Activated CD4-positive, CD25-positive, alpha-beta regulatory T cell treated with anti-CD3 and anti-CD28 coated beads, Interleukin-2, amount 50 U/mL, for 72 hours (primary cell): ENCODE data around the gene RLN3.
A peak's percentile ranks its signal among the peaks of the same experiment; 100 is the strongest.

Experiments used
- DNase-seq: peaks from one replicate; pipeline ENCODE4 v3.0.0; 2021

Gene RLN3

DNA sequence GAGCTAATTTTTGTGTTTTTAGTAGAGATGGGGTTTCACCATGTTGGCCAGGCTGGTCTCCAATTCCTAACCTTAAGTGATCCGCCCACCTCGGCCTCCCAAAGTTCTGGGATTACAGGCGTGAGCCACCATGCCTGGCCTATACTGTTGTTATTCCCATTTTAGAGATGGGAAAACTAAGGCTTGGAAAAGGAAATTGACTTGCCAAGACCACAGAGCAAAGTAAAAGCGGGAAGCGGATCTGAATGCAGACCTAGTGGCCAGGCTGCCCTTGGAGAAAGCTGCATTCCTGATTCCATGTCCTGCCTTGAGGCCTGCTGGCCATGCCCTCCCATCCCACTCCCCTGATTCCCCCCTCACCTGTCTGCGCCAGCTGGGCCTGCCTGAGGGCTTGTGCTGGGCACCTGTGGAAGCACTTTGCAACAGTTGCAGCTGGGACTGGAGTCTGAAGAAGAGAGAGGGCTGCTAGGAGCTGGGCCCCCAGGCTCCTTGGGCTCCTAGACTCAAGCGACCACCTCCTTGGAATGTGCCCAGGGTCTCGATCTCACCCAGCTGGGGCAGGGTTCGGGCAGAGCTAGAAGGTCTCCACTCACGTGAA lies 28.2 kb downstream of the RLN3 start:
- no peak for DNase-seq

DNA sequence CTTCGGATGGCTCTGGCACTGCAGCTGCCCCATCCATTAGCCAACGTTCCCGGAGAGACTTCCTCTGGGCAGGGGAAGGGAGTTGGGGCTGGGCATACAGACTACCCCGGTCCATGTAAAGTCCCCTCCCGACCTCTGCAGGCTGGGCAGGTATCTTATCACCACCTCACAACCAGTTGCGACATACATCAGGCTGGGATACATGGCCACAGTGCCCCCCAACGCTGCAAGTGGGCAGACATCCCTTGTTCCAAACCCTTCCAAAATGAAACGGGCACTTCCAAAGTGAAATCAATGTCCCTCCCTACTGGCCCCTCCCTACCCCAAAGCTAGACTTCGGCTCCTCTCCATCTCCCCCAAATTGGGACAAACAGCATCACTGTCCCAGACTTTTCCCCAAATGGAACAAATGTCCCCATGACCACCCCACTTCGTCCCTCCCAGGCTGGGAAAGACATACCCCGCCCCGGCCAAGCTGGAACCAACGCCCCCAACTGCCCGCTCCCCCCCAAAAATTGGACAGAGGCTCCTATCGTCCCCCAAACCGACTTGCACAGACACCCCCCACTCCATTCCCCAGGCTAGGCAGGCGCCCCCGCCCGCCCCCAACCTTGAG lies 28.9 kb downstream of the RLN3 start:
- DNase-seq = no peak

DNA sequence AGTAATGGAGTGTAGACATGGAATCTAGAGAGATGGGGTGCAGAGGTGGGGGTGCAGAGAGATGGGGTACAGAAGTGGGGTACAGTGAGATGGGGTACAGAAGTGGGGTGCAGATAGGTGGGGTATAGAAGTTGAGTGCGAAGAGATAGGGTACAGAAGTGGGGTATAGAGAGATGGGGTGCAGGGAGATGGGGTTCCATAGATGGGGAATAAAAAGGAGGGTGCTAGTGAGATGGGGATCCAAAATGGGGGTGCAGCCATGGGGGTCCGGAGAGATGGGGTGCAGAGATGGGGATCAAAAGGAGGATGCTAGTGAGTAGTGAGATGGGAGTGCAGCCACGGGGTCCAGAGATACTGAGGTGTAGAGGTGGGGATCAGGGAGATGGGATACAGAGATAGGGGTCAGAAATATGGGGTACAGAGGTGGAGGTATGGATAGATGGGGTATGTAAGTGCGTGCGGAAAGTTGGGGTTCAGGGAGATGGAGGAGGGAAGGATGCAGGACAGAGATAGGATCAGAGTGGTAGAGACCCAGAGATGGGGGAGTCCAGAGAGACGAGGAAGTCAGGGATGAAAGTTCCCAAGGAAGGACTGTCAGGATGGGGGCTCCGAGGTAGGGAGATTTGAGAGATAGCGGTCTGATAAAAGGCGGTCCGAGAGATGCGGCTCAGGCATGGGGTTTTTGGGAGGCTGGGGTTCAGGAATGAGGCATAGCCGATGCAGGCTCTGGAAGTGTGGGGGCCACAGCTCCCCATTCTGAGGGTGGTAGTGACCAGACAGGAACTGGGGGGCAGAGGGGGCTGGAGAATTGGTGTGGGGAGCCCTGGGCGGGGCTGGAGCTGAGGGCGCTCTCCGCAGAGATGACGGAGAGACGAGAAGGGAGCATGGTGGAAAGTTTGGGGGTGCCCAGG lies 30.5 kb downstream of the RLN3 start:
- DNase-seq = no peak

DNA sequence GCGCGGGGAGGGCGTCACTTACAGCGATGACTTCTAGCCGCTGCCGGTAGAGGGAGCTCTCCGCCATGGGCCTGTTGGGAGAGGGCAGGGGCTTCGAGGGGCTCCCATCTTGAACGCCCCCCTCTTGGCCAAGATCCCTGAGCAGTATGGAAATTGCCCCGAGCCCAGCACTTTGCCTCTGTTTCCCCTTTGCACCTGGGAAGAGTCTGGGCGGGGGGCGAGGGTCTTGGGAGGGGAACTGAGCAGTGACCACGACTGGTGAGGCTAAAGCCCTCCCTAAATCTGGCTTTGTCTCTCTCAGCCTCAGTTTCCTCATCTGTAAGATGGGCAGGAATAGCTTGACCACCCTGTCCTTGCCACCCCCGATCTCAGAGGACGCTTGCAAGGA lies 31.1 kb downstream of the RLN3 start:
- DNase-seq = peak; percentile 48

DNA sequence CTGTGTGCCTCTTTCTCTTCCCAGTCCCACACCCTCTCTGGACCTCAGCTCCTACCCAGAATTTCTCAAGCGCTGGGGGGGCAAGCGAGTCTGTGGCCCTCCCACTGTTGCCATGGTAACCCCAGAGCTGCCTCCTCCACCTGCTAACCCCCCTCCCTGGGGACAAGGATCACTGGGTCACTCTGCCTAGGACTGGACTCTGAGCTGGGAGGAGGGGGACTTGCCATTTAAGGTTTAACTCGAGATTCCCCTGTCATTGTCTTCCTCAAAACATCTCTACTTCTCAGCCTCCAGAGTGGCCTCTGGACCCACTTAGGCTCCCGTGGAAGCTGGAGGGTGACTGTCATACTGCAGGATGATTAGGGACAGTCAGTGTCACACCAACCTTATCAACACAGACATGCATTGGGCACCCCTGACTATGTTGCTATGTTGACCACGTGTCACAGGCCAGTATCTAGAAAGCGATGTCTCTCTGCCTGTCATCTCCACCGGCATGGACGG lies 31.8 kb downstream of the RLN3 start:
- DNase-seq = no peak

DNA sequence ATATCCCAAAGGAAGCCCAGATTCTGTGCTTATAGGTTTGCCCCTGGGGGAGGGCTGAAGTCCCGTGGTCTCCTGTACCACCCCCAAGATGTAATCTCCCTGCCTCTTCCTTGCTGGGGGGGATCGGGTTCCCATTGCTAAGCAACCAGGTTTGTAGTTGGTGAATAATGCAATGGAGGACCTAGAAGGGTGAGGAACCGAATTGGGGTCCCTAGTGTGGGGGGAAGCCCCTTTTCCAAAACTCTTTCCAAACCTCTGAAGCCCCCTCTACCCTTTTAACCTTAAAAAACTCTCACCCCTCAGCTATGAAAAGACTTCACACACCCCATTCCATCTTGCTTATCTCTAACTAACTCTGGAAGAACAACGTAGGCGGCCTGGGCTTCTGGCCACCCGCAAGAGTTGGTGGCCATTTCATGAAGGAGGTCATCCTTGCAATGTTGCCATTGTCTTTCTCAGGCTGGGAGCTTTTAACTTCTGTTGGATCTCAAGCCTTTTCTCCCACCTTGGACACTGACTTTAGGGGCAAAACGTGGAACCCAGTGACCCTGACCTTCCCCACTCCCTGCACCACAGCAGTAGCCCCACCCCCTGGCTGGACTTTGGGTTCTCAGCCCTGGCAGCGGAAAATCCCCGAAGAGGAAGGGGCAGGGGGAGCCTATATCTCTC lies 33.3 kb downstream of the RLN3 start:
- no peak for DNase-seq

DNA sequence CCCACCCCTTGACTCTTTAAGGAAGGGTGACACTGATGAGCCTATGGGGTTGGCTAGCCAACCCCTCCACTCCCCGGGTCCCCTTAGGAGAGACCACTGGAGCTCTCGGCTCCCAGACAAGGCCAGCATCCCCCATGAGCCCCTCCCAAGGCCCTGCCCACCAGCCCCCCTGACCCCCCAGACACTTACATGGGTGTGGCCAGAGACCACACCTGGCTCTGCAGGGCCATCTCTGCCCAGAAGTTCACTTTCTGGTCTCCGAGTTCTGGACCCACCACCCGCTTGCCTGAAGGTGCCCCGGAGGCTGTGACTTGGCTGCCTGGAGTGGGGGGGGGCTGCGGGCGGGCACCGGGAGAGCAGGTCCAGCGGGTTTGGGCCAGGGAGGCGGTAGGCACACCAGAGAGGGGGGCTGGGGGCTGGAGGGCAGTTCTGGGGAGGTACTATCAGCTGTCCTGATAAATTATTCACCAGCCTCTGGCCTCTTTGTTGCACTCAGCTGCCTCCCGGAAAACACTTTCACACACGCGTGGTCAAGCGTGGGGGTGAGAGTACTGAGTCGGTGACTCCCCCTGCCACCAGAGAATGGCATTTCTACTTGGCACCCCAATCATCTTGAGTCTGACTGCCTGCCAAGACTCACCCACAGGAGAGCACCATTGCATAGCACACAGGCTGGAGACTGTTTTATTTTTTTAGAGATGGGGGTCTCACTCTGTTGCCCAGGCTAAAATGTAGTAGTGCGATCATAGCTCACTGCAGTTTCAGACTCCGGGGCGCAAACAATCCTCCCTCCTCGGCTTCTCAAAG lies 34.0 kb downstream of the RLN3 start, which contains the start of gene PALM3:
TSS of gene PALM3 (minus strand) at position 326 of the 807 bp plus-strand sequence. CDS start at position 230, 96 bp downstream.
- DNase-seq = no peak

DNA sequence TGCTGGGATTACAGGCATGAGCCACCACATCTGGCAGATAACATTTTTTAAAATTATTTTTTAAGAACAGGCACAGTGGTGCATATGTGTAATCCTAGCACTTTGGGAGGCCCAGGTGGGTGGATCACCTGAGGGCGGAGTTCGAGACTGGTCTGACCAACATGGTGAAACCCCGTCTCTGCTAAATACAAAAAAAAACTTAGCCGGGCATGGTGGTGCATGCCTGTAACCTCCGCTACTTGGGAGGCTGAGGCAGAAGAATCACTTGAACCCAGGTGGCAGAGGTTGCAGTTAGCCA lies 34.6 kb downstream of the RLN3 start:
- no peak for DNase-seq

DNA sequence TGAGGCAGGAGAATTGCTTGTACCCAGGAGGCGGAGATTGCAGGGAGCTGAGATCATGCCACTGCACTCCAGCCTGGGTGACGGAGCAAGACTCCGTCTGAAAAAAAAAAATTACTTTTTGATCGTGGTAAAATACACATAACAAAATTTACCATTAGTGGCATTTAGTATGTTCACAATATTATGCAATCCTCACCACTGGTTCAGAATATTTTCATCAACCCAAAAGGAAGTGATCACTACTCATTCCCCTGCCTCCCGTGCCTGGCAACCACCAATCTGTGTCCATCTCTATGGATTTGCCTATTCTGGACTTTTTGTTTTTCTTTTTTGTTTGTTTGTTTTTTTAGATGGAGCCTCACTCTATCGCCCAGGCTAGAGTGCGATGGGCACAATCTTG lies 35.2 kb downstream of the RLN3 start:
- no peak for DNase-seq

DNA sequence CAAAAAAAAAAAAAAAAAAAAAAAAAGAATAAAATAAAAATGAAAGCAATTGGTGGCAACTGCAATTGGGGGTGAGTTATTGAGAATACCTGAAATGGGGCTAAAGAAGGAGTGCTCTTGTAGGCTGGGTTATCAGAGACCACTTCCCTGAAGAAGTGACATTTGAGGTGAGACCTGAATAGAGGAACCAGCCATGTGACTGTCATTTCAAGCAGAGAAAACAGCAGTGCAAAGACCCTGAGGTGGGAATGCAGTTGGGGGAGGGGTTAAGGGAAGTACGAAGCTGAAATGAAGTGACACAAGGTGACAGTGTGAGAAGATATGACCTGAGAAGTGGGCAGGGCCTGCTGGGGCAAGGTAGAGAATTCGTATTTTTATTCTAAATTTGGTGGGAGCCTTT lies 38.2 kb downstream of the RLN3 start:
- no peak for DNase-seq

DNA sequence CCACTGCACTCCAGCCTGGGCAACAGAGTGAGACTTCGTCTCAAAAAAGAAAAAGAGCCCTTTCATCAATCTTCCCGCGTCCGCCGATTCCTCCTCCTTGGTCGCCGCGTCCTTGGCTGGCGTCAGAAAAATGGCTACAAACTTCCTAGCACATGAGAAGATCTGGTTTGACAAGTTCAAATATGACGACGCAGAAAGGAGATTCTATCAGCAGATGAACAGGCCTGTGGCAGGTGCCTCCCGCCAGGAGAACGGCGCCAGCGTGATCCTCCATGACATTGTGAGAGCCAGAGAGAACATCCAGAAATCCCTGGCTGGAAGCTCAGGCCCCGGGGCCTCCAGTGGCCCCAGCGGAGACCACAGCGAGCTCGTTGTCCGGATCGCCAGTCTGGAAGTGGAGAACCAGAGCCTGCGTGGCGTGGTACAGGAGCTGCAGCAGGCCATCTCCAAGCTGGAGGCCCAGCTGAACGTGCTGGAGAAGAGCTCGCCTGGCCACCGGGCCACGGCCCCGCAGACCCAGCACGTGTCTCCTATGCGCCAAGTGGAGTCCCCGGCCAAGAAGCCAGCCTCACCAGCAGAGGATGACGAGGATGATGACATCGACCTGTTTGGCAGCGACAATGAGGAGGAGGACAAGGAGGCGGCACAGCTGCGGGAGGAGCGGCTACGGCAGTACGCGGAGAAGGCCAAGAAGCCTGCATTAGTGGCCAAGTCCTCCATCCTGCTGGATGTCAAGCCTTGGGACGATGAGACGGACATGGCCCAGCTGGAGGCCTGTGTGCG lies 42.5 kb downstream of the RLN3 start:
- no peak for DNase-seq

DNA sequence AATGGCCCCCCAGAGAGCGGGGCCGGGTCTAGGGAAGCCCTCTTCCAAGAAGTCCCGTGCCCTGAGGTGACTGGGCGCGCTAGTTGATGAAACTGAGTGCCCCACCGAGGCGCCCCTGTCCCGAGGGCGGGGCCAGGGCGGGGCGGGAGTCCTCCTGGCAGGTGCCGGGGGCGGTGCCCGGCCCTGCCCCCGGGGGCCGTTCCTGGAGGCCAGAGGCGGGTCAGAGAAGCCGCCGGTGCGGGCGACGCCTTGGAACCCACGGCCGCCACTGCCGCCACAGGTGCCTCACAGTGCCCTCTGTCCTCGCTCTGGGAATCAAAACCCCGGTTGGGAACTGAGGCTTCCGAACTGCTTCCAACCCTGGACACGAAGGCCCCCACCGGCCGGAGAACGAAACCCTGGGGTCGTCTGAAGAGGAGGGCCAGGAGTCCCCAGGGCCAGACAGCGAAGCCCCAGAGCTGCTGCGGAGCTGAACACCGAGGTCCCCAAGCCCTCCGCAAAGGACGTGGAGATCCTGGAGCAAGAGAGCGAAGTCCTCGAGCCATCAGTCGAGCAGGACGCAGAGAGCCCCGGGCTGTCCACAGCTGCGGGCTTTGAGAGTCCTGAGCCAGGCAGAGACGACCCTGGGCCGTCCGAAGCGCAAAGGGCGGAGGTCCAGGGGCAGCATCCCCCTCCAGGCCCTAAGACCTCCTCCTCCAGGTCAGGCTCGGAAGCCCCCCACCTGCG lies 44.8 kb downstream of the RLN3 start, which contains the start of gene MISP3:
TSS of gene MISP3 (plus strand) at position 252 of the 726 bp plus-strand sequence. CDS start 524 bp downstream, outside the sequence.
- no peak for DNase-seq

DNA sequence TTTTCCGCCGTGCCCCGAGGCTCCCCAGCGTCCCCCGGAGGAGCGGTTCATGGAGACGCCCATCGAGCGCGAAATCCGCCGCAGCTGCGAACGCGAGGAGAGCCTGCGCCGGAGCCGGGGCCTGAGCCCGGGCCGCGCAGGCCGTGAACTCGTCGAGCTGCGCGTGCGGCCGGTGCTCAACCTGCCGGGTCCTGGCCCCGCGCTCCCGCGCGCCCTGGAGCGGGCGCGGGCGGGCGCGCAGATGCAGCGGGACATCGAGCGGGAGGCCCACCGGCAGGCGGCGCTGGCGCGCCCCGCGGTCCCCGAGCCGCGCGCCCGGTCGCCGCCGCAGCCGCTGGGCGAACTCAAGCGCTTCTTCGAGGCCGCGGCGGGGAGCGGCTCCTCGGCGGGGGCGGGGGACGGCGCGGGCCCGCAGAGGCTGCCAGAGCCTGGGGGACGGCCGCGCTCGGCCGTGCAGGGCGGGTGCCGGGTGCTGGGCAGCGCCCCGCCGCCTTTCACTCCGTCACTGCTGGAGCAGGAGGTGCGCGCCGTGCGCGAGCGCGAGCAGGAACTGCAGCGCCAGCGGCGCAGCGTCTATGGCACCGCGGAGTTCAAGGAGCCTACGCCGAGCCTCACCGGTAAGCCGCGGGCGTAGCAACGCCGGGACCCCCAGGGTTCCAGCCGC lies 45.4 kb downstream of the RLN3 start:
- peak; percentile 86 for DNase-seq

DNA sequence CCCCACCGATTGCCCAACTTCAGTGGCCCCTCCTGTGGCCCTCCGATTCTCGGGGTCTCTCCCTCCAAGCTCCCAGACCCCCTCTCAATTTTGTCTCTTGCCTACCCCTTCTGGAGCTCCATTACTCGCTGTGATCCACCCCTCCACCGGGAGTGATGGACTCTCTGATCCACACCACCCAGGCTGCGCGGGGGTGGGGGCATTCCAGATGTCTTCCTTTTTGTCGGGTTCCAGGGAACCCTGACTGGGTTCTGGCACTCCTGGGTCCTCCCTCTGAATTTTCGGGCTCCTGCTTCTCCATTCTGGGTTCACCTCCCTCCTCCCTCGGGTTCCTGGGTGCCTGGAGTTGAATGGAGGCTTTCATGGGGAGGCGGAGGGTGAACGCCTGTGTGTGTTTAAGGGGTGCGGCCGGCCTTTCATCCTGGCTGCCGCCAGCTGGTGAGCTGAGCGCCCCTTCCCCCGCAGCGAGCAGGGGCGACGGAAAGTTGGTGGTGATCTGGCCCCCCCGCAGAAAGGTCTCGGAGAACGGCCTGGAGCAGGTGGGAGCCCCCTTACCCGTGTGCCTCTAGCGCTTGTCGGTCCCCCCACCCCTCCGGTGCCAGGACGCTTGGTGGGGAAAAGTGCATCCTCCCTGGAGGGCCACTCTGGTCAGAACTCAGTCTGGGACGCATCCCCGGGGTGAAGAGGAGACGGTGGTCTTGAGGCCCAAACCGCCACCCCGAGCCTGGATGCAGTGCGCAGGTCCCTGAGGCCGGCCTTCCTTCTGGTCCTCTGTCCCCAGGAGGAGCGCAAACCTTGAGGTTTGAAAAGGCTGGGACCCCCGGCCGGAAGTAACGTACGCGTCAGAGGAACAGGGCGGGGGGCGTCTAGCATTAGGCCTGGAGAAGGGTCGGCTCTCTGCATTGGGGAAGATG lies 46.2 kb downstream of the RLN3 start:
- no peak for DNase-seq

DNA sequence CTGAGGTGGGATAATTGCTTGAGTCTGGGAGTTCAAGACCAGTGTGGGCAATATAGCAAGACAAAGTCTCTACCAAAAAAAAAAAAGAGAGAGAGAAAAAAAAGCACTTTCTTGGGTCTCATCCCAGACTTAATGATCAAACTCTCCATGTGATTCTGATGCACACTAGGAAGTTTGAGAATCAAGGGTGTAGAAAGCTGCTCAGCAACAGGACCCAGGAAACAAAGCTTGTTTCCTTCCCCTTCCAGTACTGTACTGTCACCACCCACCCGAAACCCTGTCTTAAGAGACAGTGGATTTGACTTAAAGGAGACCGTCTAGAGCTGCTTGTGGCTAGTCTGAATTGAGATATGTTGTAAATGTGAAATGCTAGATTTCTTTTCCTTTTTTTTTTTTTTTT lies 50.5 kb downstream of the RLN3 start:
- DNase-seq = no peak
